ENCODE results near the gene KRTAP2-1.

GRCh38 chr17:41042953-41043352 lies 4.2 kb downstream of the KRTAP2-1 start:
- no peak for TF ChIP-seq CTCF (IDR thresholded peaks at IDR 0.05; ENCODE audit: low read depth, low read length)
- TF ChIP-seq EZH2phosphoT487 (IDR thresholded peaks at IDR 0.05; ENCODE audit: low read depth) = no peak

Measured in OCI-LY3 (cell line).